Mesodermal cell (in vitro differentiated cells): ENCODE data around the gene ELAVL1.
A peak's percentile ranks its signal among the peaks of the same experiment; 100 is the strongest.
"Not testable (repeated sequence)": the region's sequence is repeated elsewhere in the genome, so short reads cannot be mapped to it uniquely, and the experiment has no call there.

Experiments used
- H3K27ac ChIP-seq: 2 replicates; pipeline ENCODE4 v1.7.0; 2013; ENCODE audit warnings: mild to moderate bottlenecking, low read depth, low read length, moderate library complexity; ENCODE audit not compliant: severe bottlenecking
- H3K36me3 ChIP-seq: 2 replicates; pipeline ENCODE4 v1.7.1; 2013; ENCODE audit warnings: mild to moderate bottlenecking, low read length, moderate library complexity; ENCODE audit not compliant: control insufficient read depth, insufficient read depth
- H3K4me1 ChIP-seq: one replicate; pipeline ENCODE4 v1.7.1; 2013; ENCODE audit warnings: mild to moderate bottlenecking, low read length; ENCODE audit not compliant: insufficient read depth, control insufficient read depth, poor library complexity, severe bottlenecking
- H3K4me3 ChIP-seq: 2 replicates; pipeline ENCODE4 v1.7.0; 2013; ENCODE audit warnings: low read length, control low read depth, mild to moderate bottlenecking; ENCODE audit not compliant: insufficient read depth, poor library complexity, severe bottlenecking; ENCODE audit errors: extremely low read depth
- H3K9me3 ChIP-seq: 2 replicates; pipeline ENCODE4 v1.7.1; 2013; ENCODE audit warnings: mild to moderate bottlenecking, low read length, moderate library complexity; ENCODE audit not compliant: control insufficient read depth
- WGBS, 2 experiments: methylation state at CpG; one replicate each; pipeline ENCODE4 v1.1.5; 2013; ENCODE audit warnings: missing lambda C conversion rate in 2 of 2; ENCODE audit not compliant: insufficient coverage in 2 of 2; 5-methylcytosine and 5-hydroxymethylcytosine counted together

Gene ELAVL1

DNA sequence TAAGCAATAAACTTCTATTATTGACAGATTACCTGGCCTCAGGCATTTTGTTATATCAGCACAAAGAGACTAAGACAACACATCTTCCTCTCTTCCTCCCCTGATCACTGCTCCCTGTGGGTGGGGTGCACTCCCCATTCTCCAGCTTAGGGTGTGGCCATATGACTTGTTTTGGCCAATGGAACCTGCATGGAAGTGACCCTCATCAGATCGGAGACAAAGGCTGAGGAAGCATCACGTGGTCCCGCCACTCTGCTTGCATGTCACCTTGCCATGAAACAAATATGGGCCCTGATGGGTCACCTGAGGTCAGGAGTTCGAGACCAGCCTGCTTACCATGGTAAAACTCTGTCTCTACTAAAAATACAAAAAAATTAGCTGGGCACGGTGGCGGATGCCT, 33.4 kb upstream of the ELAVL1 start:
- Histone ChIP-seq H3K27ac (no peak overlapping the region), H3K9me3 (no peaks in the 10 kb centered on the region), H3K4me3 (no peak overlapping the region), H3K4me1 (no peaks in the 10 kb centered on the region), H3K36me3 (no peaks in the 10 kb centered on the region)
- WGBS, 2 experiments: 88 to 96% methylated on average over 5 to 6 of the region's 6 CpGs

DNA sequence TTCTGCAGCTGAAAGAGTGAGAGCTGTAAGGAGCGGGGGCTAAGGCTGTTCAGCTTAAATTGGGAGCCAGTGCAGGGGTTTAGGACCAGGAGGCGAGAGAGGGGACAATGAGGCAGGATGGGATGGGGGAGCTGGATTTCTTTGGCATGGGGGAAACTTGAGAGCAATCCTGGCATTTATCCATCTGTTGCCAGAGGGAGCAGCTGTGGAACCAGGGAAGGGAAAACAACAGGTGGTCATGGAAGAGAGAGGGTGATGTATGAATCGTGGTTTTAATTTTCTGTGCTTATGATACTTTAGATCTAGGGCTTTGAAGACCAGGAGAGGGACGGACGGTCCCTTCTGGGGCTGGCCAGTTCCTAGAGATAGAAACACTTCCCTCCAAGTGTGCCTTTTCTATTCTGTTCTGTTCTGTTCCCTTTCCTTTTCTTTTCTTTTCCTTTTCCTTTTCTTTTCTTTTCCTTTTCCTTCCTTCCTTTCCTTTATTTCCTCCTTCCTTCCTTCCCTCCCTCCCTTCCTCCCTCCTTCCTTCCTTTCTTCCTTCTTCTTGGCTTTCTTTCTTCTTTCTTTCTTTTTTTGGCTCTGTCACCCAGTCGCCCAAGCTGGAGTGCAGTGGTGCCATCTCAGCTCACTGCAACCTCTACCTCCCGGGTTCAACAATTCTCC, 31.1 kb upstream of the ELAVL1 start:
- Histone ChIP-seq H3K9me3 (no peaks in the 10 kb centered on the region), H3K36me3 (no peaks in the 10 kb centered on the region), H3K4me1 (no peaks in the 10 kb centered on the region), H3K4me3 (no peak overlapping the region), H3K27ac (no peak overlapping the region)
- WGBS, 2 experiments: 86 to 87% methylated on average over 7 of the region's 7 CpGs

DNA sequence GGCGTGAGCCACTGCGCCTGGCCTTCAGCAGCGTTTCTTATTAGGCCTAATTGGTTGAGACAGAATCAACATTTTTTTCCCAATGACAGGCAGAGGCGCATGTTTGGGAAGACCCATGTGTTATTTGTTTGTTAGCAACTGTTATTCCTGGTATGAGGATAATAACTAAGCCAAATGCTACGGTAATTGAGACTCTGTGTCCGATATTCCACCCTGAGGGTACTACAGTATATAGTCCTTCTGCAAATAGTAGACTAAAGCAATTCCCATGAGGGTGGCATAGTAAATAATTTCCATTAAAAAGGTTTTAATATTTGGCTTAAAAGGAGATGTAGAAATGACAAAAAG, 28.7 kb upstream of the ELAVL1 start:
- H3K4me1 ChIP-seq: peaks cover 5% of the 10 kb centered on the region
- no peak overlapping the region for H3K4me3 ChIP-seq
- 85 to 93% methylated on average over 4 of the region's 6 CpGs for WGBS, 2 experiments

DNA sequence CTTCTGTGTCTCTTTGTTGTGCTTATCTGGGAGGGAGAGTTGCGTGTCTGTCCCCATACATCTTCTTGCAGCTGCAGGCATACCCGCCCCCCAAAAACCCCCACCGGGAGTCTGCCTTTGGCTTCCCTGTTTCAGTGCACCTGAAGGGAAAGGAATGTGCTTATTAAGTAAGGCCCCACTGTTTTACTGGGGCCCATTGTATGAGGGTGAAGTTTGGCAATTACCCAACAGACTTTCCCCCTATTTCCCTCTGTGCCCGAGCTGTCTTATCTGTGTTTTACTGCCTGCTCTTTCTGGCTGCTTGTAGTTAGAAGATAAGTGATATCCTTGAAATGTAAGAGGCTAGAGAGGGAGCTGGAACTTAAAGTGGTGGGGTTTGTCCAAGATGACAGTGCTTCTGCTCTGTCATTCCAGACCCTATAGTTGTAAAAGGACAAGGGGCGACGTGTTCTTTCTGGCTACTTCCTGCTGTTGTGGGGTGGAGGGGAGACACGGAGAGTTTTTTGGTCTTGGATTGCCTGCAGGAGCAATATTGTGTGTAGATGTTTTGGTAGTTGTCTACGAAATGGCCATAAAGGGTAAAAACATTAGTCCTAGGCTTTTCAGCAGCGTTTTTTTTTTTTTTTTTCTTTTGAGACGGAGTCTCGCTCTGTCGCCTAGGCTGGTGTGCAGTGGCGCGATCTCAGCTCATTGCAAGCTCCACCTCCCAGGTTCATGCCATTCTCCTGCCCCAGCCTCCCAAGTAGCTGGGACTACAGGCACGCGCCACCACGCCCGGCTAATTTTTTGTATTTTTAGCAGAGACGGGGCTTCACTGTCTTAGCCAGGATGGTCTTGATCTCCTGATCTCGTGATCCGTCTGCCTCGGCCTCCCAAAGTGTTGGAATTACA, 28.1 kb upstream of the ELAVL1 start:
- H3K9me3 ChIP-seq, H3K36me3 ChIP-seq, H3K4me3 ChIP-seq: not testable (repeated sequence)
- 89 to 91% methylated on average over 15 to 16 of the region's 22 CpGs for WGBS, 2 experiments
- Histone ChIP-seq H3K4me1 (peaks cover 10% of the 10 kb centered on the region), H3K27ac (peak overlapping the region; percentile 87)

More for the DNA sequence above, 28.7 kb upstream of the ELAVL1 start:
- peak overlapping the region; percentile 87 for H3K27ac ChIP-seq
- H3K36me3 ChIP-seq: no peaks in the 10 kb centered on the region
- H3K9me3 ChIP-seq: no peaks in the 10 kb centered on the region

DNA sequence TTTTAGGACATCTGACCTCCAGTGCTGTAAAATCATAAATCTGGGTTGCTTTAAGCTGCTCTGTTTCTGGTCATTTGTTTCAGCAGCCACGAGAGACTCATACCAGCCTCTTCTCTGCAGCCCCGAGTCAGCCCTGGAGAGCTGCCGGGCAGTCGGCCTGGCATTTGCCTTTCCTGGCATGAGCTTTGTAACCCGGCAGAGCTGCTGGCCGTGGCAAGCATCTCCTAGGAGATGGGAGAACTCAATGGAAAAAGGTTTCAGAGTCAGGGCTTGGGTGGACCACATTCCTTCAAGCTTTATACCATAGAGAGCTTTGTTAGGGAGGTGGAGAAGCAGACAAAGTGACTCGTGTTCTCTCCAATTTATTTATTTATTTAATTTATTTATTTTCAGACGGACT, 25.5 kb upstream of the ELAVL1 start:
- Histone ChIP-seq H3K36me3 (no peaks in the 10 kb centered on the region), H3K4me1 (peaks cover 15% of the 10 kb centered on the region), H3K9me3 (no peaks in the 10 kb centered on the region), H3K27ac (no peak overlapping the region), H3K4me3 (no peak overlapping the region)
- WGBS, 2 experiments: 95% methylated on average over 2 to 7 of the region's 8 CpGs

DNA sequence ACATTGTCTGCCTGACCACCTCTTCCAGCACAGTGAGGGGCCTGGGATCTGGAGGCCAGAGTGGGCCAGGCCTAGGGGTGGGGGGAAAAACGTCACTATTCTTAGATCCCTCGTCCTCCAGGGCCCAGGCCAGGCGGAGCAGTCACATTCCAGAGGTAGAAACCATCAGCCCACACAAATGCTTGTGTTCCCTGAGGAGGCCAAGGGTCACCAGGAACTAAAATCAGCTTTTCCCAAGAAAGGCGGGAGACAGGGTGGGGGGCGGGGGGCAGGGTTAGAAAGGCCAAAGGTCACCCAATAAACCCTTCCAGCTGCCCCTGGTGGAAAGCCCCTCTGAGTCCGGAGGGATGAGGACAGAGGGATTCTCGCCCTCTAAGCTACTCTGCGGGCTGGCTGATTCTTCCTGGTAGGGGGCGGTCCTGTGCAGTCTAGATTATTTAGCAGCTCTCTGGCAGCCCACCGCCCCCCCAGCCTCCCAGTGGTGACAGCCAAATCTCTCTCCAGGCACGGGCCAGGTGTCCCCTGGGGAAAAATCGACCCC, 23.6 kb upstream of the ELAVL1 start:
- Histone ChIP-seq H3K9me3 (no peaks in the 10 kb centered on the region), H3K4me1 (peaks cover 15% of the 10 kb centered on the region), H3K36me3 (no peaks in the 10 kb centered on the region), H3K4me3 (no peak overlapping the region), H3K27ac (peak overlapping the region; percentile 94)
- 11 to 26% methylated on average over 4 to 9 of the region's 12 CpGs for WGBS, 2 experiments

DNA sequence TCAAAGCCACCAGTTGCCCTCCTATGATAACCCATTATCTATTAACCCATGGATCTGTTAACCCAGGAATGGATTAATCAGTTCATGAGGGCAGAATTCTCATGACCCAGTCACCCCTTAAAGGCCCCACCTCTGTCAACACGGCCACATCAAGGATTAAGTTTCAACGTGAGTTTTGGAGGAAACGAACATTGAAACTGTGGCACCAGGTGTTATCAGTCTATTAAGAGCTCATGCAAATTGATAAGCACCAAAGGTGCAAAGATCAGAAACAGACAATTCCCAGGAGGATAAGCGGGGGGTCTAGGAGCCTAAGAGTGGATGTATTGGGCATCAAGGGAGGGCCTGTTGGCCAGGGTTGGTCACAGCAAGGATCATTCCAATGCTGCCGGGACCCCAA, 19.9 kb upstream of the ELAVL1 start:
- H3K27ac ChIP-seq: no peak overlapping the region
- H3K9me3 ChIP-seq: no peaks in the 10 kb centered on the region
- 89 to 96% methylated on average over 5 of the region's 5 CpGs for WGBS, 2 experiments

DNA sequence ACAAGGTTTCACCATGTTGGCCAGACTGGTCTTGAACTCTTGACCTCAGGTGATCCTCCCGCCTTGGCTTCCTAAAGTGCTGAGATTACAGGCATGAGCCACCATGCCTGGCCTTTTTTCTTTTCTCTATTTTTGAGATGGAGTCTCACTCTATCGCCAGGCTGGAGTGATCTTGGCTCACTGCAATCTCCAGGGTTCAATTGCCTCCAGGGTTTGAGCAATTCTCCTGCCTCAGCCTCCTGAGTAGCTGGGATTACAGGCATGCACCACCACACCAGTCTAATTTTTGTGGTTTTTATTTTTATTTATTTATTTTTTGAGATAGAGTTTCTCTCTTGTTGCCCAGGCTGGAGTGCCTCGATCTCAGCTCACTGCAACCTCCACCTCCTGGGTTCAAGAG, 18.8 kb upstream of the ELAVL1 start:
- not testable (repeated sequence) for H3K4me3 ChIP-seq, H3K36me3 ChIP-seq, H3K27ac ChIP-seq, H3K9me3 ChIP-seq
- 97 to 100% methylated on average over 3 of the region's 3 CpGs for WGBS, 2 experiments
- peaks cover 17% of the 10 kb centered on the region for H3K4me1 ChIP-seq

More for the DNA sequence above, 19.9 kb upstream of the ELAVL1 start:
- Histone ChIP-seq H3K4me3 (no peak overlapping the region), H3K36me3 (no peaks in the 10 kb centered on the region), H3K4me1 (peaks cover 21% of the 10 kb centered on the region)

DNA sequence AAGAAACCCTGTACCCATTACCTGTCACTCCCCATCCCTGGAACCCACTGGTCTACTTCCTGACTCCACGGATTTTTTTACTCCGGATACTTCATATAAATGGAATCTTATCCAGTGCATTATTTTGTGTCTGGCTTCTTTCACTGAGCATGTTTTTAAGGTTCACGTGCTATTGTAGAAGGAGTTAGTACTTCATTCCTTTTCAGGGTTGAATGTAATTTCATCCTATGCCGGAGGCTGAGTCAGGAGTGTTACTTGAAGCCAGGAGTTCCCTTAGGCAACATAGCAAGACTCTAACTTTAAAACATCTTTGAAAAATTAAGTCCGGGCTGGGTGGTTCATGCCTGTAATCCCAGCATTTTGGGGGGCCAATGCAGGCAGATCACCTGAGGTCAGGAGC, 17.9 kb upstream of the ELAVL1 start:
- Histone ChIP-seq H3K4me1 (peaks cover 10% of the 10 kb centered on the region), H3K36me3 (no peaks in the 10 kb centered on the region), H3K9me3 (no peaks in the 10 kb centered on the region), H3K4me3 (no peak overlapping the region), H3K27ac (no peak overlapping the region)
- 94 to 96% methylated on average over 3 to 4 of the region's 5 CpGs for WGBS, 2 experiments

DNA sequence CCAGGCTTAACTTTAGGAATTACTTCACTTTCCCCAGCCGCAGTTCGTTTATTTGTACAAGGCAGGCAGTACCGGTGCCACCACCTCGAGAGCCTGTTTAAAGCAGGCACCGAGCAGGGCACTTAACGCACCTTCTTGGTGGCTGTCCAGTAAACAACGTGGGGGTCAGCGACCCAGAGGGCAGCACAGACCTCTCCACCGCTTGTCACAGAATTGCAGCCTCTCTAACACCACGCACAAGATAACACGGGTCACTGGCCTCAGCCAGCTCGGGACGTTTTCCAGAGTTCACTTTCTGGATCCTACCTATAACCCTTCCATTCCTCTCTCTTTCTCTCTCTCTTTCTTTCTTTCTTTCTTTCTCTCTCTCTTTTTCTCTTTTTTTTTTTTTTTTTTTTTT, 16.8 kb upstream of the ELAVL1 start:
- Histone ChIP-seq H3K27ac (no peak overlapping the region), H3K4me1 (peaks cover 6% of the 10 kb centered on the region), H3K9me3 (no peaks in the 10 kb centered on the region), H3K36me3 (no peaks in the 10 kb centered on the region), H3K4me3 (no peak overlapping the region)
- WGBS, 2 experiments: 93 to 100% methylated on average over 9 to 12 of the region's 13 CpGs

DNA sequence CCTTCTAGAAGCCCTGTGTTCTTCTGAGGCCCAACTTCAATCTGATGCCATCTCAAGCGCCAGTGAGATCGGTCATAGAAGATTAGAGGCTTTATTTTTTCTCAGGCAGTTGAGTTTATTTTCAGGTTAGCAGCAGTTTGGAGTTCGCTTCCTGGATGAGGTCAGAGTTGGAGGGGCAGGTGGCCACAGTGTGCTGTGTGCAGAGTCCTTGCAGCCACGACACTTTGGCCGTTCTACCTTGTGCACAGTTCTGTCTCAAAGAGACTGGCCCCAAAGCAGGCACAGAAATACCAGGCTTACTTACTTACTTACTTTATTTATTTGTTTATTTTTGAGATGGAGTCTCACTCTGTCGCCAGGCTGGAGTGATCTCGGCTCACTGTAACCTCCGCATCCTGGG, 15.9 kb upstream of the ELAVL1 start:
- Histone ChIP-seq H3K36me3 (no peaks in the 10 kb centered on the region), H3K4me3 (no peak overlapping the region), H3K9me3 (no peaks in the 10 kb centered on the region), H3K27ac (no peak overlapping the region), H3K4me1 (peaks cover 6% of the 10 kb centered on the region)
- 90 to 91% methylated on average over 5 of the region's 8 CpGs for WGBS, 2 experiments
